Astrocyte of the spinal cord (primary cell): Measurements from ENCODE around the gene IL22RA2.

ENCODE experiments used
- DNase-seq: peaks from one replicate; pipeline ENCODE4 v3.0.0; 2011; ENCODE audit warnings: low read depth, low spot score
- H3K4me3 ChIP-seq: 2 replicates; pipeline ENCODE4 v1.5.1; 2011; ENCODE audit warnings: low read depth, mild to moderate bottlenecking, low read length, moderate library complexity
- CTCF ChIP-seq: IDR thresholded peaks from 2 replicates; pipeline ENCODE4 v1.5.1; 2012; ENCODE audit warnings: low read depth, mild to moderate bottlenecking, low read length, inconsistent platforms
- in situ Hi-C: cut with HindIII; loops from 2 replicates; pipeline ENCODE4 v1.10.0; 2017; ENCODE audit warnings: low sequenced_read_pairs

The IL22RA2 gene

DNA sequence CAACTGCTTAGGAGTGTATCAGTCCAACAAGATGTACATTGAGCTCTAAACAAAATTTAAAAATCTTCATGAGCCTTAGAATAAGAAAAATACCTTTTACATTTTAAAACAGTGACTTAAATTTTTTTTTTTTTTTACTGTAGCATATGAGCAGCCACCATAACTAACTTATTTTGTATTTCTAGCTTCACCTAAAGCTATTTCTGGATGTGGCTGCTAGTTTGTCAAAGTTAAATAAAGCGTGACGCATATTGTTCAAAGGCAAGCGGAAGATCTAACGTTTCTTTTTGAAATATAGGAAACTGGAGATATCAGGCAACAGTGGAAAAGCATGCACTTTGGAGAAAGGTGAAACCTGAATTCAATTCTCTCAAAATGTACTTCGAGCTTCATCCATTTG, 3.3 kb upstream of the IL22RA2 start:
- in situ Hi-C loops, result no loop called here
- TF ChIP-seq CTCF, result no peak
- no peak for DNase-seq
- H3K4me3 ChIP-seq, result no peak overlapping the region

DNA sequence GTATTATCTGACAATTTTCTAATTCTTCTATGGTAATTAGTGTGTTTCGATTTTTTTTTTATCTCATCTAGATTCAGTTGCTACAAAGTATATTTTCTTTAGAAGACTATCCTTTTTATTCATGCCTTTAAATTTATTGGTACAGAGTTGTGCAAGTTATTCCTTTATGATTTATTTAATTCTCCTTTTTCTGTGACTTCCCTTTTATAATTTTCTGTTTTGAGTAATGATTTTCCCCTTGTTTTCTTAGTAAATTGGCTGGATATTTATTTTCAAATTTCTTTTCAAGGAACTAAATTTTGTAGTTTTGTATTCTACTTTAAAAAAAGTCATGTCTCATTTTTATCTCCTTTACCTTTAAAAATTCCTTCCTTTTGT, 2.4 kb upstream of the IL22RA2 start:
- in situ Hi-C loops, result no loop called here
- no peak for DNase-seq
- no peak for TF ChIP-seq CTCF
- no peak overlapping the region for H3K4me3 ChIP-seq

GRCh38 chr6:137175157-137175867, 1.9 kb upstream of the IL22RA2 start:
- in situ Hi-C loops, result no loop called here
- no peak overlapping the region for H3K4me3 ChIP-seq
- DNase-seq, result no peak
- TF ChIP-seq CTCF, result no peak

DNA sequence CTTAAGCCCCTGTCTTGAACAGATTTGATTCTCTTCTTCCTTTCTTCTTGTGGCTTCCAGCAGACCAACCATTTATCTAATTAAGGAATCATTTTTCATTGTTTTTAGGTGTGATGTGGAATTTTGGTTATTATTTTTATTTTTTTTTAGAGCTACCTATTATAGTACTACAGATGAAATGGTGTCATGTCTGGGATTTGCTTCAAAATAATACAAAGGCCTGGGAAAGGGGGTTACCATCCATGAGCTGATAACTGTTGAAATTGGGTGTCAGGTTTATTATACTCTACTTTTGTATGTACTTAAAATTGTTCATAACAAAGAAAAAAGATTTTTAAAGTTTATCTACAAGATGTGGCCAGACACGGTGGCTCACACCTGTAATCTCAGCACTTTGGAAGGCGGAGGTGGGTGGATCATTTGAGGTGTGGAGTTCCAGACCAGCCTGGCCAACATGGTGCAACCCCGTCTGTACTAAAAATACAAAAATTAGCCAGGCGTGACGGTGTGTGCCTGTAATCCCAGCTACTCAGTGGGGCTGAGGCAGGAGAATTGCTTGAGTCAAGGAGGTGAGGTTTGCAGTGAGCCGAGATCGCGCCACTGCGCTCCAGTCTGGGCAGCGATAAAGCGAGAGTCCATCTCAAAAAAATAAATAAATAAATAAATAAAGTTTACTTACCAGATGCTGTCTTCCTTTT, 561 bp downstream of the IL22RA2 start:
- no peak overlapping the region for H3K4me3 ChIP-seq
- in situ Hi-C loops, result no loop called here
- no peak for DNase-seq
- no peak for TF ChIP-seq CTCF

GRCh38 chr6:137171824-137172733, 1.4 kb downstream of the IL22RA2 start:
- no peak overlapping the region for H3K4me3 ChIP-seq
- DNase-seq, result no peak
- TF ChIP-seq CTCF, result no peak
- in situ Hi-C loops, result no loop called here

- no peak for DNase-seq
- in situ Hi-C loops, result no loop called here
- H3K4me3 ChIP-seq, result no peak overlapping the region
- TF ChIP-seq CTCF, result no peak
Measured at GRCh38 chr6:137171053-137171374, 2.4 kb downstream of the IL22RA2 start.
